Bronchial smooth muscle cell (primary cell): ENCODE data around the gene SNX9. TPM values are rescaled to one million over a fixed set of nuclear protein-coding genes. Genes with fewer than 3 reads are reported as not detected.

Experiments
- total RNA-seq: library from RNA; depleted of rRNA; stranded (reverse); fragments of >200 nt; gene quantifications from 2 replicates; pipeline ENCODE4 v1.2.1, GENCODE V29; 2014

Gene SNX9
- 89.5 and 110 TPM in 2 replicates for total RNA-seq

GRCh38 chr6:157823001-157823527 lies at the start of gene SNX9:
TSS of gene SNX9 (plus strand) at chr6:157823246. CDS start at chr6:157823435, 189 bp downstream.

GRCh38 chr6:157981395-157982101 lies 158.5 kb downstream of the SNX9 start, which contains the start of gene SYNJ2:
TSS of gene SYNJ2 (plus strand) at chr6:157981863. CDS start at chr6:157981962, 99 bp downstream.

Other genes with a start within 250 kb of the SNX9 start
- 27.1 and 57.6 TPM in 2 replicates for gene SYNJ2, start 158.6 kb downstream of the SNX9 start, total RNA-seq